ENCODE measurements around the gene LEF1.

- TF ChIP-seq CBX3 (IDR thresholded peaks at IDR 0.05; ENCODE audit: borderline replicate concordance in 1 of 2, low read length in 2 of 2) = no peak
- TF ChIP-seq, protein P1, sequence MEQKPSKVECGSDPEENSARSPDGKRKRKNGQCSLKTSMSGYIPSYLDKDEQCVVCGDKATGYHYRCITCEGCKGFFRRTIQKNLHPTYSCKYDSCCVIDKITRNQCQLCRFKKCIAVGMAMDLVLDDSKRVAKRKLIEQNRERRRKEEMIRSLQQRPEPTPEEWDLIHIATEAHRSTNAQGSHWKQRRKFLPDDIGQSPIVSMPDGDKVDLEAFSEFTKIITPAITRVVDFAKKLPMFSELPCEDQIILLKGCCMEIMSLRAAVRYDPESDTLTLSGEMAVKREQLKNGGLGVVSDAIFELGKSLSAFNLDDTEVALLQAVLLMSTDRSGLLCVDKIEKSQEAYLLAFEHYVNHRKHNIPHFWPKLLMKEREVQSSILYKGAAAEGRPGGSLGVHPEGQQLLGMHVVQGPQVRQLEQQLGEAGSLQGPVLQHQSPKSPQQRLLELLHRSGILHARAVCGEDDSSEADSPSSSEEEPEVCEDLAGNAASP (IDR thresholded peaks at IDR 0.05) = no peak
- TF ChIP-seq POU5F1 (IDR thresholded peaks at IDR 0.05; ENCODE audit: borderline replicate concordance, low read depth, low read length, partially characterized antibody) = no peak
- TF ChIP-seq E4F1 (CRISPR knock-in tag; IDR thresholded peaks at IDR 0.05; ENCODE audit: borderline replicate concordance) = no peak
- TF ChIP-seq ZSCAN32 (CRISPR knock-in tag; IDR thresholded peaks at IDR 0.05) = no peak
- TF ChIP-seq, protein P2, sequence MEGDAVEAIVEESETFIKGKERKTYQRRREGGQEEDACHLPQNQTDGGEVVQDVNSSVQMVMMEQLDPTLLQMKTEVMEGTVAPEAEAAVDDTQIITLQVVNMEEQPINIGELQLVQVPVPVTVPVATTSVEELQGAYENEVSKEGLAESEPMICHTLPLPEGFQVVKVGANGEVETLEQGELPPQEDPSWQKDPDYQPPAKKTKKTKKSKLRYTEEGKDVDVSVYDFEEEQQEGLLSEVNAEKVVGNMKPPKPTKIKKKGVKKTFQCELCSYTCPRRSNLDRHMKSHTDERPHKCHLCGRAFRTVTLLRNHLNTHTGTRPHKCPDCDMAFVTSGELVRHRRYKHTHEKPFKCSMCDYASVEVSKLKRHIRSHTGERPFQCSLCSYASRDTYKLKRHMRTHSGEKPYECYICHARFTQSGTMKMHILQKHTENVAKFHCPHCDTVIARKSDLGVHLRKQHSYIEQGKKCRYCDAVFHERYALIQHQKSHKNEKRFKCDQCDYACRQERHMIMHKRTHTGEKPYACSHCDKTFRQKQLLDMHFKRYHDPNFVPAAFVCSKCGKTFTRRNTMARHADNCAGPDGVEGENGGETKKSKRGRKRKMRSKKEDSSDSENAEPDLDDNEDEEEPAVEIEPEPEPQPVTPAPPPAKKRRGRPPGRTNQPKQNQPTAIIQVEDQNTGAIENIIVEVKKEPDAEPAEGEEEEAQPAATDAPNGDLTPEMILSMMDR (IDR thresholded peaks at IDR 0.05 in 2 of 3, conservative IDR thresholded peaks at IDR 0.05 in 1 of 3; ENCODE audit: insufficient read depth in 2 of 3, low read depth in 1 of 3, low read length in 3 of 3) = peak; percentile 9 to 54 (median 46); a peak in 5 of 6 replicates
Observed at GRCh38 chr4:108060164-108060563, 108.6 kb downstream of the LEF1 start.

Measured in K562 (cell line).